ENCODE data around the gene TEX35. TPM values are rescaled to one million over a fixed set of nuclear protein-coding genes. Genes with fewer than 3 reads are reported as not detected.

The TEX35 gene
- total RNA-seq, 1 experiment from 2014 or later = not detected

DNA sequence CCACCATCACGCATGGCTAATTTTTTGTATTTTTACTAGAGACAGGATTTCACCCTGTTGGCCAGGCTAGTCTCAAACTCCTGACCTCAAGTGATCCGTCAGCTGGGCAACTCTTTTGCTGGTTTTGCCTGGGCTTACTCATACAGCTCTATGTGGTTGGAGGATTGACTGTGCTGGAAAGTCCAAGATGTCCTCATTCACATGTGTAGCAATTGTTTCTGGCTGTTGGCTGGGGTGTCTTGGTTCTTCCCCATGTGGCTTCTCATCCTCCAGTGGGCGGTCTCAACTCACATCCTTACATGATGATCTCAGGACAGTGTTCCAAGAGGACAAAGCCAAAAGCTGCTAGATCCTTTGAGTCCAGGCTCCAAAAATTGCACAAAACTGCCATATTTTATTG, 53.3 kb downstream of the TEX35 start (continued):
- TF ChIP-seq, protein P1, sequence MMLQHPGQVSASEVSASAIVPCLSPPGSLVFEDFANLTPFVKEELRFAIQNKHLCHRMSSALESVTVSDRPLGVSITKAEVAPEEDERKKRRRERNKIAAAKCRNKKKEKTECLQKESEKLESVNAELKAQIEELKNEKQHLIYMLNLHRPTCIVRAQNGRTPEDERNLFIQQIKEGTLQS (IDR thresholded peaks at IDR 0.05) = no peak

DNA sequence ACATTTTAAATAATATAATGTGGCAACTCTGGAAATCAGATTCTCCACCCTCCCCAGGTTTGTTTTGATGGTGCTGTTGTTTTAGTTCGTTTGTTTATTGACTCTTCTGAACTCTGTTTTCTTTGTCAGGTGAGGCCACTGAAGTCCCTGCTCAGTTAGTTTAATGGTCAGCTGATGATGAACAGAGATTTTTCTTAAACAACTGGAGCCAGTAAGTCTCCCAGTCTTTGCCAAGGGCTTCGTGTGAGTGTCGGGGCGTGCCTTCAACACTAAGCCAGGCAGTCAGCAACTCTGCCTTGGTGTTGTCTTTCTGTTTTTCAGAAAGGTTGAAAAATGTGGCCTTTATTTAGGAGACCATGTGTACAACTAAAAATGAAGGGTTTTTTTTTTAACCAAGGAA, 58.9 kb downstream of the TEX35 start:
- CTCF ChIA-PET = no interaction called here
- no peak for TF ChIP-seq SP1 (IDR thresholded peaks at IDR 0.05; ENCODE audit: low read depth)
- no peak for TF ChIP-seq SIN3A (IDR thresholded peaks at IDR 0.05; ENCODE audit: low read depth)
- no peak for TF ChIP-seq CBX3 (IDR thresholded peaks at IDR 0.05; ENCODE audit: low read depth)
- TF ChIP-seq SRF (IDR thresholded peaks at IDR 0.05; ENCODE audit: low read depth) = no peak
- TF ChIP-seq, protein P2, sequence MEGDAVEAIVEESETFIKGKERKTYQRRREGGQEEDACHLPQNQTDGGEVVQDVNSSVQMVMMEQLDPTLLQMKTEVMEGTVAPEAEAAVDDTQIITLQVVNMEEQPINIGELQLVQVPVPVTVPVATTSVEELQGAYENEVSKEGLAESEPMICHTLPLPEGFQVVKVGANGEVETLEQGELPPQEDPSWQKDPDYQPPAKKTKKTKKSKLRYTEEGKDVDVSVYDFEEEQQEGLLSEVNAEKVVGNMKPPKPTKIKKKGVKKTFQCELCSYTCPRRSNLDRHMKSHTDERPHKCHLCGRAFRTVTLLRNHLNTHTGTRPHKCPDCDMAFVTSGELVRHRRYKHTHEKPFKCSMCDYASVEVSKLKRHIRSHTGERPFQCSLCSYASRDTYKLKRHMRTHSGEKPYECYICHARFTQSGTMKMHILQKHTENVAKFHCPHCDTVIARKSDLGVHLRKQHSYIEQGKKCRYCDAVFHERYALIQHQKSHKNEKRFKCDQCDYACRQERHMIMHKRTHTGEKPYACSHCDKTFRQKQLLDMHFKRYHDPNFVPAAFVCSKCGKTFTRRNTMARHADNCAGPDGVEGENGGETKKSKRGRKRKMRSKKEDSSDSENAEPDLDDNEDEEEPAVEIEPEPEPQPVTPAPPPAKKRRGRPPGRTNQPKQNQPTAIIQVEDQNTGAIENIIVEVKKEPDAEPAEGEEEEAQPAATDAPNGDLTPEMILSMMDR (IDR thresholded peaks at IDR 0.05 in 2 of 3, conservative IDR thresholded peaks at IDR 0.05 in 1 of 3; ENCODE audit: borderline replicate concordance in 1 of 3, insufficient read depth in 1 of 3, low read depth in 2 of 3, low read length in 2 of 3) = no peak
- no peak for TF ChIP-seq EGR1 (IDR thresholded peaks at IDR 0.05; ENCODE audit: low read depth)
- TF ChIP-seq ELF1 (IDR thresholded peaks at IDR 0.05; ENCODE audit: borderline replicate concordance, low read depth) = no peak
- TF ChIP-seq, protein P3, sequence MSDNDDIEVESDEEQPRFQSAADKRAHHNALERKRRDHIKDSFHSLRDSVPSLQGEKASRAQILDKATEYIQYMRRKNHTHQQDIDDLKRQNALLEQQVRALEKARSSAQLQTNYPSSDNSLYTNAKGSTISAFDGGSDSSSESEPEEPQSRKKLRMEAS (IDR thresholded peaks at IDR 0.05) = no peak
- TF ChIP-seq YY1 (IDR thresholded peaks at IDR 0.05; ENCODE audit: extremely low read depth, insufficient replicate concordance, low read depth, low read length) = no peak
- TF ChIP-seq, protein P4, sequence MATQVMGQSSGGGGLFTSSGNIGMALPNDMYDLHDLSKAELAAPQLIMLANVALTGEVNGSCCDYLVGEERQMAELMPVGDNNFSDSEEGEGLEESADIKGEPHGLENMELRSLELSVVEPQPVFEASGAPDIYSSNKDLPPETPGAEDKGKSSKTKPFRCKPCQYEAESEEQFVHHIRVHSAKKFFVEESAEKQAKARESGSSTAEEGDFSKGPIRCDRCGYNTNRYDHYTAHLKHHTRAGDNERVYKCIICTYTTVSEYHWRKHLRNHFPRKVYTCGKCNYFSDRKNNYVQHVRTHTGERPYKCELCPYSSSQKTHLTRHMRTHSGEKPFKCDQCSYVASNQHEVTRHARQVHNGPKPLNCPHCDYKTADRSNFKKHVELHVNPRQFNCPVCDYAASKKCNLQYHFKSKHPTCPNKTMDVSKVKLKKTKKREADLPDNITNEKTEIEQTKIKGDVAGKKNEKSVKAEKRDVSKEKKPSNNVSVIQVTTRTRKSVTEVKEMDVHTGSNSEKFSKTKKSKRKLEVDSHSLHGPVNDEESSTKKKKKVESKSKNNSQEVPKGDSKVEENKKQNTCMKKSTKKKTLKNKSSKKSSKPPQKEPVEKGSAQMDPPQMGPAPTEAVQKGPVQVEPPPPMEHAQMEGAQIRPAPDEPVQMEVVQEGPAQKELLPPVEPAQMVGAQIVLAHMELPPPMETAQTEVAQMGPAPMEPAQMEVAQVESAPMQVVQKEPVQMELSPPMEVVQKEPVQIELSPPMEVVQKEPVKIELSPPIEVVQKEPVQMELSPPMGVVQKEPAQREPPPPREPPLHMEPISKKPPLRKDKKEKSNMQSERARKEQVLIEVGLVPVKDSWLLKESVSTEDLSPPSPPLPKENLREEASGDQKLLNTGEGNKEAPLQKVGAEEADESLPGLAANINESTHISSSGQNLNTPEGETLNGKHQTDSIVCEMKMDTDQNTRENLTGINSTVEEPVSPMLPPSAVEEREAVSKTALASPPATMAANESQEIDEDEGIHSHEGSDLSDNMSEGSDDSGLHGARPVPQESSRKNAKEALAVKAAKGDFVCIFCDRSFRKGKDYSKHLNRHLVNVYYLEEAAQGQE (IDR thresholded peaks at IDR 0.05; ENCODE audit: low read depth) = no peak
- TF ChIP-seq EZH2 (IDR thresholded peaks at IDR 0.05) = no peak
- no peak for TF ChIP-seq RAD21 (IDR thresholded peaks at IDR 0.05; ENCODE audit: low read depth)
- TF ChIP-seq POLR2AphosphoS5 (IDR thresholded peaks at IDR 0.05; ENCODE audit: low read depth, low read length) = no peak
- no peak for TF ChIP-seq JUND (IDR thresholded peaks at IDR 0.05)
- TF ChIP-seq TCF7L2 (IDR thresholded peaks at IDR 0.05; ENCODE audit: borderline replicate concordance, extremely low read depth, insufficient read depth, insufficient read length) = no peak
- DNase-seq (ENCODE audit: low read depth, low spot score) = no peak
- intact Hi-C loops (cut with micrococcal nuclease) = no loop called here
- H3K9ac ChIP-seq (ENCODE audit: low read length) = no peak overlapping the region
- H3K9me2 ChIP-seq (ENCODE audit: insufficient read depth) = no peaks in the 10 kb centered on the region
- H3K79me2 ChIP-seq (ENCODE audit: insufficient read depth, low read length) = no peaks in the 10 kb centered on the region
- H3K9me3 ChIP-seq (ENCODE audit: control insufficient read depth in 1 of 2, insufficient read depth in 1 of 2, low read depth in 1 of 2, low read length in 2 of 2) = no peaks in the 10 kb centered on the region
- no peaks in the 10 kb centered on the region for H3K4me1 ChIP-seq (ENCODE audit: control insufficient read depth in 1 of 2, insufficient read depth in 2 of 2, low read length in 2 of 2)
- BruUV-seq (replicated peaks) = no TSS peak
- POLR2A ChIA-PET = no interaction called here
- no peaks in the 10 kb centered on the region for H4K20me1 ChIP-seq (ENCODE audit: insufficient read depth)
- no peak overlapping the region for H3K27ac ChIP-seq (ENCODE audit: low read depth, low read length)
- no peaks in the 10 kb centered on the region for H3K36me3 ChIP-seq (ENCODE audit: control insufficient read depth in 1 of 2, insufficient read depth in 2 of 2, low read length in 2 of 2)
- no peak for ATAC-seq
- RAD21 ChIA-PET (ENCODE audit: low non-redundant PET in 1 of 2, low total read pairs in 2 of 2, uncharacterized antibody in 2 of 2, unreplicated experiment in 2 of 2) = no interaction called here
- H2AFZ ChIP-seq (ENCODE audit: low read depth, low read length, poor library complexity, severe bottlenecking) = no peak overlapping the region
- no peak overlapping the region for H3K4me2 ChIP-seq (ENCODE audit: low read length)
- H3K27me3 ChIP-seq (ENCODE audit: insufficient read depth, low read length) = no peaks in the 10 kb centered on the region
- no peak overlapping the region for H3K4me3 ChIP-seq (replicated peaks in 1 of 2; ENCODE audit: low read depth in 1 of 2, low read length in 2 of 2)
